Lower leg skin (tissue), 3 donors: ENCODE results near the gene USP46.

Experiments
- POLR2A ChIP-seq, 2 donors: fragments of 450-650 bp; IDR thresholded peaks; one replicate each; pipeline ENCODE4 v1.6.1; 2016 to 2017; ENCODE audit warnings: antibody characterized with exemption in 2 of 2, mild to moderate bottlenecking in 1 of 2, moderate library complexity in 1 of 2
- TF ChIP-seq, protein P1 (sequence below), 3 donors: fragments of 450-650 bp; IDR thresholded peaks; one replicate each; pipeline ENCODE4 v1.5.1; 2016; ENCODE audit warnings: antibody characterized with exemption in 3 of 3, mild to moderate bottlenecking in 3 of 3, moderate library complexity in 2 of 3

DNA sequence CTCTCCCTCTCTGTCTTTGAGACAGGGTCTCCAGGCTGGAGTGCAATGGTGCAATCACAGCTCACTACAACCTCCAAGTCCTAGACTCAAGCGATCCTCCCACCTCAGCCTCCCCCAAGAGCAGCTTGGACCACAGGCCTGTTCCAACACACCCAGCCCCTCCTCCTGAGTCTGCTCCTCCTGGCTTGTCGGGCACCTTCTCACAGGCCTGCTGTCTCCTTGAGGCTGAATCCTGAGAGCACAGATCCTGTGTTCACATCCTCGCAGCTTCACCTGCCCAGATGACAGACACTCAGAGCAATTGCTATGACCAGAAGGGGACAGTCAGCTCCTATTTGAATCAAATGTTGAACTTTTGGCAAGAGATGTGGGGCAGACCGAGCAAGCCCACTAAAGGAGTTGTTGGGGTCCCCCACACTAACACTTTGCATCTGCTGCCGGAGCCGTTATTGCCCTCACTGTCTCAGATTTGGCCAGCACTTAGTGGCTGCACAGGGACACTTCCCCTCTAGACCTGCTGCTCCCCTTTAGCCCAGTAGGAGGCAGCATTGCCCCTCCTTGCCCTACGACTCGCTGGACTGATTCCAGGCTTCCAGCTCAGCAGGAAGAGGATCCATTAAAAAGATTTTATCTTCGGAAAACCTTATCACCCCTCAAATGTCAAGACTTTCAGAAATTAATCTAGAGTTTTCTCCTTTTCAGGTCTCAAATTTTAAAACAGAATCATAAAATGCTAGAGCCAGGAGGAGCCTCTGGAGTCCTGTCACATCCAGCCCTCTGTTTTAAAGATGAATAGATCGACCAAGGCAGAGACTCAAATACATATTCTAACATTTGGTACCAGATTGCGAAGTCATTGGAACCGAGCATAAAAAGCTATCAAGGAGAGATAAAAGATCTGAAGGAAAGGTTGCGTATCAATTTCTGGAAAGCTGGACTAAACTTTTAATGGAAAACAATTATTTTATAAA is 113.7 kb downstream of the USP46 start:
- TF ChIP-seq, protein P1, sequence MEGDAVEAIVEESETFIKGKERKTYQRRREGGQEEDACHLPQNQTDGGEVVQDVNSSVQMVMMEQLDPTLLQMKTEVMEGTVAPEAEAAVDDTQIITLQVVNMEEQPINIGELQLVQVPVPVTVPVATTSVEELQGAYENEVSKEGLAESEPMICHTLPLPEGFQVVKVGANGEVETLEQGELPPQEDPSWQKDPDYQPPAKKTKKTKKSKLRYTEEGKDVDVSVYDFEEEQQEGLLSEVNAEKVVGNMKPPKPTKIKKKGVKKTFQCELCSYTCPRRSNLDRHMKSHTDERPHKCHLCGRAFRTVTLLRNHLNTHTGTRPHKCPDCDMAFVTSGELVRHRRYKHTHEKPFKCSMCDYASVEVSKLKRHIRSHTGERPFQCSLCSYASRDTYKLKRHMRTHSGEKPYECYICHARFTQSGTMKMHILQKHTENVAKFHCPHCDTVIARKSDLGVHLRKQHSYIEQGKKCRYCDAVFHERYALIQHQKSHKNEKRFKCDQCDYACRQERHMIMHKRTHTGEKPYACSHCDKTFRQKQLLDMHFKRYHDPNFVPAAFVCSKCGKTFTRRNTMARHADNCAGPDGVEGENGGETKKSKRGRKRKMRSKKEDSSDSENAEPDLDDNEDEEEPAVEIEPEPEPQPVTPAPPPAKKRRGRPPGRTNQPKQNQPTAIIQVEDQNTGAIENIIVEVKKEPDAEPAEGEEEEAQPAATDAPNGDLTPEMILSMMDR (IDR thresholded peaks at IDR 0.05) = peak in 1 of 3 donors; percentile 69
- no peak for TF ChIP-seq POLR2A (IDR thresholded peaks at IDR 0.05)
